Measurements from ENCODE around the gene KCNT2. TPM values are rescaled to one million over a fixed set of nuclear protein-coding genes. Genes with fewer than 3 reads are reported as not detected.

Gene KCNT2
- total RNA-seq, 1 donor from 2014 or later = 126 TPM

DNA sequence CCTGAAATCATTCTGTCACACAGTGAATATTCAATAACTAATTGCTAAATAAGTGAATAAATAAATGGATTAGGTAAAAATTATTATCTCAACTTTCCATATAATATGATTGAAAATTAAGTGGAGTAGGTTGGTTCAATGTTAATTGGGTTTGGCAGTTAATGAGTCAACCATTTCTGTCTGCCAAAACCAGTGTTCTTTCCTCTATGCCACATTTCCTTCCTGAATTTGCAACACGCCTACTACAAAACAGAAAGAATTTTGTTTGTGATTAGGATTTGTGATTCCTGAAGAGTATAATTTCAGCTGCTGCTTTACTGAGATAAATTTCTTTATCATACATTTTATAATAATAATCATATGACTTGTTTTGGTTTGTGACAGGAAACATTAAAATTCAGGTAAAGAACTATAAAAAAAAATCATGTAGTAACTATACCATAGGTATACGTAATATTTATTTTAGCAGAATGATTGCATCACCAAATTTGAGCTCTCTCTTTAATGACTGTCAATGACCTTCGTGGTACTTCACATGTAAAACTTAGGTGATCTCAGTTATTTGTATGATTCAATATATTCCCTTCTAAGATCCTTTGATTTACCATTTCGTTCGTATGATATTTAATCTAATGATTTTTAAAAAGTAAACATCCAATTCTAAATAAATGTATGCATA, 241.3 kb downstream of the KCNT2 start:
- TF ChIP-seq, protein P1, sequence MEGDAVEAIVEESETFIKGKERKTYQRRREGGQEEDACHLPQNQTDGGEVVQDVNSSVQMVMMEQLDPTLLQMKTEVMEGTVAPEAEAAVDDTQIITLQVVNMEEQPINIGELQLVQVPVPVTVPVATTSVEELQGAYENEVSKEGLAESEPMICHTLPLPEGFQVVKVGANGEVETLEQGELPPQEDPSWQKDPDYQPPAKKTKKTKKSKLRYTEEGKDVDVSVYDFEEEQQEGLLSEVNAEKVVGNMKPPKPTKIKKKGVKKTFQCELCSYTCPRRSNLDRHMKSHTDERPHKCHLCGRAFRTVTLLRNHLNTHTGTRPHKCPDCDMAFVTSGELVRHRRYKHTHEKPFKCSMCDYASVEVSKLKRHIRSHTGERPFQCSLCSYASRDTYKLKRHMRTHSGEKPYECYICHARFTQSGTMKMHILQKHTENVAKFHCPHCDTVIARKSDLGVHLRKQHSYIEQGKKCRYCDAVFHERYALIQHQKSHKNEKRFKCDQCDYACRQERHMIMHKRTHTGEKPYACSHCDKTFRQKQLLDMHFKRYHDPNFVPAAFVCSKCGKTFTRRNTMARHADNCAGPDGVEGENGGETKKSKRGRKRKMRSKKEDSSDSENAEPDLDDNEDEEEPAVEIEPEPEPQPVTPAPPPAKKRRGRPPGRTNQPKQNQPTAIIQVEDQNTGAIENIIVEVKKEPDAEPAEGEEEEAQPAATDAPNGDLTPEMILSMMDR (IDR thresholded peaks at IDR 0.05; ENCODE audit: partially characterized antibody, unreplicated experiment) = no peak
- H3K27ac Mint-ChIP-seq (ENCODE audit: unreplicated experiment) = peak overlapping the region; percentile 5

DNA sequence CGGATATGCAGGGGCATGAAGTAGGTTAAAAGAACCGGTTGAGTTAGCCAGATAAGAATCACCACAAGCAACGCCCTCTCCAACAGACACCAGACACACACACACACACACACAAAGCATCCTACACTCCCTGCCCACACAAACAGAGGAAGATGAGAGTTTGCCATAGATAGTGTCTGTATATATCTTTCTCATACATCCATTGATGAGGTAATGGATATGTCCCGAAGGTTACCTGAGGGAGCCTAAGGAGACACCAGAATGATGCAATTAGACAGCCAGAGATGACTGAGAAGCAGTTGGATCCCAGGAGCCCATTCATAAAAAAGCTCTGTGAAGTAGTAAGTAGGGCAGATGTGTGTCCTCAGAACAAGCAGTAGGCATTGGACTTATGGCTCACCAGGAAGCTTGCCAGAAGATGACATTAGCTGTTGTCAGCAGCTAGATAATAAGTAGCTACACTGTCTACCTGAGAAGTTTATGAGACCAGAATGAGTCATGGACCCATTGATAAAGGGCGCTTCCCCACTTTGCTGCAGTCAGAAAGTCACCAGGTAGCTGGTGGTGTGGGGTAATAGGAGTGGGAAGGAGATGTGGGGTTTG, 247.0 kb downstream of the KCNT2 start:
- H3K27me3 Mint-ChIP-seq (ENCODE audit: unreplicated experiment) = peaks cover 1% of the 10 kb centered on the region
- H3K9me3 Mint-ChIP-seq (ENCODE audit: unreplicated experiment) = peaks cover 4% of the 10 kb centered on the region
- H3K4me1 Mint-ChIP-seq (ENCODE audit: low read depth, unreplicated experiment) = peaks cover 22% of the 10 kb centered on the region
- H3K27ac Mint-ChIP-seq (ENCODE audit: unreplicated experiment) = peak overlapping the region; percentile 60
- H3K4me3 Mint-ChIP-seq (ENCODE audit: unreplicated experiment) = no peak overlapping the region
- TF ChIP-seq, protein P1 (IDR thresholded peaks at IDR 0.05; ENCODE audit: partially characterized antibody, unreplicated experiment) = no peak
- H3K36me3 Mint-ChIP-seq (ENCODE audit: unreplicated experiment) = no peaks in the 10 kb centered on the region
- no peak for DNase-seq

More for the DNA sequence above, 241.3 kb downstream of the KCNT2 start:
- no peak for DNase-seq
- H3K4me3 Mint-ChIP-seq (ENCODE audit: unreplicated experiment) = no peak overlapping the region
- H3K27me3 Mint-ChIP-seq (ENCODE audit: unreplicated experiment) = peaks cover 1% of the 10 kb centered on the region
- no peaks in the 10 kb centered on the region for H3K36me3 Mint-ChIP-seq (ENCODE audit: unreplicated experiment)
- H3K9me3 Mint-ChIP-seq (ENCODE audit: unreplicated experiment) = no peaks in the 10 kb centered on the region
- H3K4me1 Mint-ChIP-seq (ENCODE audit: low read depth, unreplicated experiment) = peaks cover 6% of the 10 kb centered on the region

DNA sequence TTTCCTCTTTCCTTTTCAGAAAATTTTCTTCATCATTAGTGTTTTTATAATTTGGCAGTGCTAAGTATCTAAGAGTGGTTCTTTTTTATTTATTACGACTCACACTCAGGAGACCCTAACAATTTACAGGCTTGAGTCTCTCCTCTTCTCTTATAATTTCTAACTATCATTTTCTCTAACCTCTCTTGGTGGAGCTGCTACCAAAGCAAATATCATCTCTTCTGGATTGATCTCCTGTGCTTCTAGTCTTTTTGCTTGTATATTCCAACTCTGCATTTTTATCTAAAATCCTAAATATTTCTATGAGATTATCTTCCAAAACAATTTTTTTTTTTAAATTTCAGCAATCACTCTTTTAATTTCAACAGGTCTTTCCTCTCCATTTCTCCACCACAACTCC, 250.3 kb downstream of the KCNT2 start:
- H3K4me3 Mint-ChIP-seq (ENCODE audit: unreplicated experiment) = no peak overlapping the region

DNA sequence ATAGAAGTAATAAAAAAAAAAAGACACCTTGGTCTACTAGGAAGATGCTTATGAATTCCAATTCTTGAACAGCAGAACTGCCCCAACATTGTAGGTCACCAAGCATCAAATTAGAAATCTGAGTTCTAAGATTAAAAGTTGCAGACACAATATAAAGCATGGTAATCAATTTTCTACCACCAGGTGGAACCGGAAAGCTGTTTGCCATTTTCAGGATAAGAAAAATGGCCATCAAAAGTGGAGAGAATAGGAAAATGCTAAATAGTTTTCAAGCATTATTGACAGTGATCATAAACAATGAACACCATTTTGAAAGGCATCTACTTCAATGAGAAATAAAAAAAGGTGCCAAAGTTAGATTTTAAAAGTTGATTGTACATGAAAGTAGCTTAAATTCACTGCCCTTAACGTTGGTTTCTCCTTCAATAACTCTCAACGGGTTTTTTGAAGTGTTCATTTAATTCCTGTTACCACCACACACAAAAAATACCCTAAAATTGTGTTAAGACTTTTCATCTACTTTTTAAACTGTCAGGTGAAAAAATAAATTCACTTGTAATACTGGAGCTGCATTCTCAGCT, 252.9 kb downstream of the KCNT2 start:
- H3K36me3 Mint-ChIP-seq (ENCODE audit: unreplicated experiment) = peaks cover 8% of the 10 kb centered on the region
- peaks cover 8% of the 10 kb centered on the region for H3K4me1 Mint-ChIP-seq (ENCODE audit: low read depth, unreplicated experiment)
- H3K27me3 Mint-ChIP-seq (ENCODE audit: unreplicated experiment) = peaks cover 2% of the 10 kb centered on the region
- no peak for DNase-seq
- no peak overlapping the region for H3K27ac Mint-ChIP-seq (ENCODE audit: unreplicated experiment)
- no peaks in the 10 kb centered on the region for H3K9me3 Mint-ChIP-seq (ENCODE audit: unreplicated experiment)
- no peak overlapping the region for H3K4me3 Mint-ChIP-seq (ENCODE audit: unreplicated experiment)
- TF ChIP-seq, protein P1 (IDR thresholded peaks at IDR 0.05; ENCODE audit: partially characterized antibody, unreplicated experiment) = peak; percentile 78

More for the DNA sequence above, 250.3 kb downstream of the KCNT2 start:
- Mint-ChIP-seq H3K4me1 (ENCODE audit: low read depth, unreplicated experiment) (peaks cover 27% of the 10 kb centered on the region), H3K27me3 (ENCODE audit: unreplicated experiment) (peaks cover 2% of the 10 kb centered on the region), H3K36me3 (ENCODE audit: unreplicated experiment) (peaks cover 6% of the 10 kb centered on the region), H3K9me3 (ENCODE audit: unreplicated experiment) (peaks cover 4% of the 10 kb centered on the region), H3K27ac (ENCODE audit: unreplicated experiment) (no peak overlapping the region)
- no peak for DNase-seq
- TF ChIP-seq, protein P1 (IDR thresholded peaks at IDR 0.05; ENCODE audit: partially characterized antibody, unreplicated experiment) = no peak

DNA sequence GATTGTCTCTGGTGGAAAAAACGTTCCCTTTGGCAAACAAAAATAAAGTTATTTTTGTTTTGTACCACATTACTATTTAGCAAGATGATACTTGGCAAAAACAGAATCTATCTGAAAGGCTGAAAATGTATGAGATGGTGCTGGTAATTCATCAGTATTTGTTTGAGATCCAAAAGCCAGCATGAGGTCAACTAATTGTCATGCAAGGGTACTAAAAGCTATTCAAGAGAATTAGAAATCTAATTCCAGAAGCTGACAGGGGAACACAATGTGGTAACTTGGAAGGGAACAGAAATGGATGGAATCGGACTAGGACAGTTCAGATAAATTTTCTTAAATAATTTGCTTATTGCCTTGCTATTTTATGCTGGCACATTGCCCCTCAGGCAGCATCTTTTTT, 263.8 kb downstream of the KCNT2 start:
- no peak overlapping the region for H3K27ac Mint-ChIP-seq (ENCODE audit: unreplicated experiment)
- TF ChIP-seq, protein P1 (IDR thresholded peaks at IDR 0.05; ENCODE audit: partially characterized antibody, unreplicated experiment) = no peak
- H3K36me3 Mint-ChIP-seq (ENCODE audit: unreplicated experiment) = no peaks in the 10 kb centered on the region
- no peak for DNase-seq
- H3K9me3 Mint-ChIP-seq (ENCODE audit: unreplicated experiment) = no peaks in the 10 kb centered on the region
- no peaks in the 10 kb centered on the region for H3K27me3 Mint-ChIP-seq (ENCODE audit: unreplicated experiment)
- H3K4me1 Mint-ChIP-seq (ENCODE audit: low read depth, unreplicated experiment) = no peaks in the 10 kb centered on the region
- H3K4me3 Mint-ChIP-seq (ENCODE audit: unreplicated experiment) = no peak overlapping the region
